GM19025 (cell line): ENCODE measurements around the gene OAF.

Experiments
- ATAC-seq: cut with Tn5 transposase; IDR thresholded peaks from one replicate; pipeline ENCODE4 v1.9.1; 2021; ENCODE audit warnings: mild to moderate bottlenecking, low read depth, moderate library complexity; ENCODE audit not compliant: unreplicated experiment

OAF gene

DNA sequence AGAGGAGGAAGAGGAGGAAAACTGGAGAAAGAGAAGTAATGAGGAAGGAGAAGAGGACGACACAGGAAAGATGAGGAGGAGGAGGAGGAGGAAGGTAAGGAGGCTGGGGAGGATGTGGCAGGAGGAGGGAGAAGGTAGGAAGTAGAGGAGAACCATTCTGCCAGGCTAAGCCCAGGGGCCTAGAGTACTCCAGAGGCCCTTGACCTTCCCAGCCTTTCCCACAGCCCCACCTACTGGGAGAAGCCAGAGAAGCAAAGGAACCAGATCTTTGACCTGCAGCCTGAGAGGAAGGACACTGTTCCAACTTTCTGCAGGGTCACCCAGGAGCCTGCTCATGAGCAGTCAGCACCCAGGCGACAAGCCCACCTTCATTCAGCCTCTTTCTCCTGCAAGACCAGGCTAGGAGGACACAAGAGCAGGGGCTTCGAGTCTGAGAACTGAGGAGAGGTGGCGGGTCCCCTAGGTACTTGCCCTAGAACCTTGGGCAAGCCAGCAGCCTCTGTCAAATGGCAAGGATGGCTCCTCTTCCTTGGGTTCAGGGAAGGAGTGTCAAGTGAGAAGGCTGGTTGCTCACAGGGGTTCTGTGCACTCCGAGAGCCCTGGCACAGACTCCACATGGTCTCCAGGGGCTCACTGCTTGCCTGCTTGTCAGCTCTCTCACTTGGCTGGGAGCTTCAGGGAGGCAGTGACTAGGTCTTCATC lies 27.9 kb upstream of the OAF start:
- ATAC-seq = no peak

- ATAC-seq = no peak
These were observed 27.1 kb upstream of the OAF start for GRCh38 chr11:120183701-120184141.

- no peak for ATAC-seq
These were observed 26.4 kb upstream of the OAF start for GRCh38 chr11:120184371-120184945.

DNA sequence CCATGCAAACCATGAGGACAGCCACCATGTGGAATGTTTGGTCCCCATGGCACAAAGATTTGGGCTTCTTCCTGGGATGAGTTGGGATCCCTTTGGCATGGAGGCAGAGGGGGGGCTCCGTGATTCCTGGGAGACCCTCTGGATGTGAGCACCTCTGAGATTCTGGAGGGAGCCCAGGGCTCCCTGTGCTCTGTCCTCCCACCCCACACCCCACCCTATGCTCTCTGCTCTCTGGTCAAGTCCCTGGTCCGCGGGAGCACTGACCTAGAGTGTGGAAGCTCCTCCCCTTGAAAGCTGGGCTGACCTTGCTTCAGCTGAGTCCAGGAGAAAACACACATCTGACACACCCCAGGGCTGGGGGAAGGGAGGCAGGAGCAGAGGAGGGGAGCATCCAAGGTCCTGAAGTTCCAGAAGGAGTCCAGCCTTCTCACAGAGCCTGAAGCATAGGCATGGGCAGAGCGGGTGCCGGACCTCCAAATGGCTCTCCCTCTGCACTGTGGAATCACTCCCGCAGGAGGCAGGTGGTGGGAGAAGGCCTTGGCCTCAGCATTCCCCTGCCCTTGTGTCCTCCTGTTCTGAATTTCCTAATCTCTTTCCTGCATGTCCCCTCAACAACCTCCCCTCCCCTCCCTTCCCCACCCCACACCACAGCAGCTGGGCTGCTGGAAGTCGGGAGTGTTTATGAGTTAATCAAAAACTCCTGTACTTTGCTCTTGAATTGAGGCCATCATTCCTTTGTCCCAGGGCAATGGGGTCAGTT lies 25.7 kb upstream of the OAF start:
- no peak for ATAC-seq

GRCh38 chr11:120185706-120186455 lies 25.0 kb upstream of the OAF start:
- no peak for ATAC-seq

GRCh38 chr11:120186456-120186773 lies 24.4 kb upstream of the OAF start:
- no peak for ATAC-seq

- ATAC-seq = peak; percentile 69
These were observed 23.8 kb upstream of the OAF start for GRCh38 chr11:120186774-120187591.

GRCh38 chr11:120188371-120188770 lies 22.5 kb upstream of the OAF start:
- no peak for ATAC-seq

DNA sequence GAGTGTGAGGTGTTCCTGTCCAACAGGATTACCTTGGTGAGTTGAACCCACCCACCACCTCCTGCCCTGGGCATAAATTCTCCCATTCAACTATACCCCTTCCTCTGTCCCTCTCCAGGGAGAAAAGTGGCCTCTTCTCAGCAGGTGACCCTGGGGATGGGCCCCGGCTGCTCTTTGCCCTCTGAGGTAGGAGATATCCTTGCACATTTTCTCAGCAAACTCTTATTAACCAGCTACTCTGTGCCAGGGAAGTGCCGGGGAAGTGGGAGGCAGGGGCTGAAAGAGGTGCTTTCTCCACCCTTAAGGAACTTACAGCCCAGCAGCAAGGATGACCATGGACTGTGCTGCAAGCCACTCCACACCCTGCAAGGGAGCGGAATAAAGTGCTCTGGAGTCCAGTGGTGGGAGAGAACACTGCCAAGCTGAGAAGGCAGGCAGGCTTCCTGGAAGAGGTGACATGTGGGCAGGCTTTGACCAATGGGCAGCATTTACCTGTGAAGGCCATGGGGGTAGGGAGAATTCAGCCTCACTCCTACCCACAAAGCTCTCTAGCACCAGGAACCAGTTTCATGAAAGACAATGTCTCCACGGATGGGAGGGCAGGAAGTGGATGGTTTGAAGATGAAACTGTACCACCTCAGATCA lies 21.9 kb upstream of the OAF start:
- no peak for ATAC-seq

DNA sequence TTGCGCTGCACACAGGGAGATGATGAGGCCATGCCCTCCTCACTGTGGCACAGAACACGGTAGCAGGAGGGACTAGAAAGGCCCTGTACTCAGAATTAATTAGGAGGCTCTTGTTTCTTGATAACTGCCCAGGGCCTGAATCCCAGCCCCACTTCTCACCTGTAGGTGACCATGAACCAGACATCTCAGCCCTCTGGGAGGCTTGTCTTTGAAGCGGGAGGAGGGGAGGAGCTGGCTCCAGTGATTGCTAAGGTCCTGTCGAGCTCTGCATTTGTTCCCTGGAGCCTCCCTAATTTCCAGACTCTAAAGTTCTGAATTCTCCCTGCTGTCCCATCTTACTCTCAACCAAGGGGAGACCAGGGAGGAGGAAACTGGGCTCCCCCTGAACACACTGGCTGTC lies 19.8 kb upstream of the OAF start:
- no peak for ATAC-seq

DNA sequence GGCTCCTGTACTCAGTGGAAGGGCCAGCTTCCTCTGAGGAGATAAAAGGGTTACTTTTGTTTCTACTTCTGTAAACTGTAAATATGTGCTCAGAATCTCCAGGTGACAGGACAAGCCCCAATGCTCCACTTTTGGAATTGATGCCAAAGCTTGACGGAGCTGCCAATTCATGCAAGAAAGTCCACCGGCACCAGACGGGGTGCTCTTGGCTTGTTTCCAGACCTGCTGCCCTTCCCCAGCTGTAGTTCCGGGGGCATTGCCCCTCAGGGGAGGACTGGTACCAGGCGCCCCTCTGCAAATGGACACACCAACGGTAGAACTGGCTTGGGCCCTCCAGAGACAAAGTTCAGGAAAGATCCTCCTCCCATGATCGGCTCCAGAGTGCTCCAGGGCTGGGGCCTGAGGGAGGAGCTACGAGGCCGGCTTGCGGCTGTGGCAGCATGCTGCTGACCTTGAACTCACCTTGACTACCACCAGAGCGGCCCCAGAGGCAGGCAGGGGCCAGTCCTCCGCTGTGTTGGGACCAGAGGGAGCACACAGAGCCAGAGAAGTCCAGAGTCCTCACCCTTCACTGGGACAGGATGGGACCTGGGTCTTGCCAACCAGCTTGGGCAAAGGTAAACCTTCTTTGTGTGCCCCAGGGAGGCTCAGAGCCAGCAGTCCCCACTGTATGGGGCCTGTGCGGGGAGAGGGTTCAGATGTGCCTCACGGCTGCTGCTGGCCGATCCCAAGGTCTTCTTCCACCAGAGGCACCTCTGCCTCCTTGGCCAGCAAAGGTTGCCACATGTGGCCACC lies 17.8 kb upstream of the OAF start:
- no peak for ATAC-seq

- ATAC-seq = no peak
These were observed 16.7 kb upstream of the OAF start for GRCh38 chr11:120194166-120194565.

DNA sequence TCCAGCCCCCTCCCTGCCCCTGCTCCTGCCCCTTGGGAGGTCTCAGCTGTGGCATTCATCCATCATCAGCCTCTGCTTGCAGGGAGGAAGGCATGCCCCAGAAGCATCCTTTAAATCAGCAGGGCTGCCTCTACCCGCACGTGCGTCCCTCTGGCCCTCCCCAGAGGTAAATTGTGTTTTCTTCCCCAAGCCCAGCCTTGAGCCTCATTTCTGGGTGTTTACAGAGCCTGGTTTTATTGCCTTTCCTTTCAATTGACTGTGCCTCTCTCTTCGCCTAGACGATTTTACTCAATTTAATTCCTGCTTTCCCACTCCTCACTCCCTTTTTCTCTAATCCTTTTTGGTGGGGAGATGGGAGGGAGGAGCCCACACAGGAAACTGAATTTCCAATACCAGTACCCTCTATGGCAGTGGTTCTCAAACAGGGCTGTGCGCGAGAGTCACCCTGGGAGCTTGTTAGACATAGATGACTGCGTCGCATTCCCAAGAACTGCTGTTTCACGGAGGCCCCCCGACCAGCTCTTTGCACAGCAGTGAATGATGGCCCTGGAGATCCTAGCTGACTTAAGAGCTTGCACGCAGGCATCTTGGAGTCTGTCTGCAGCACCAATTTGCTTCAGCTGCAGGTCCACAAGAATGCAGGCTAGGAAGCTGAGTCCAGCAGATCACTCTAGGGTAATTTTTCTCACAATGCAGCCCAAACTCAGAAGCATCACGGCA lies 15.1 kb upstream of the OAF start:
- ATAC-seq = no peak

DNA sequence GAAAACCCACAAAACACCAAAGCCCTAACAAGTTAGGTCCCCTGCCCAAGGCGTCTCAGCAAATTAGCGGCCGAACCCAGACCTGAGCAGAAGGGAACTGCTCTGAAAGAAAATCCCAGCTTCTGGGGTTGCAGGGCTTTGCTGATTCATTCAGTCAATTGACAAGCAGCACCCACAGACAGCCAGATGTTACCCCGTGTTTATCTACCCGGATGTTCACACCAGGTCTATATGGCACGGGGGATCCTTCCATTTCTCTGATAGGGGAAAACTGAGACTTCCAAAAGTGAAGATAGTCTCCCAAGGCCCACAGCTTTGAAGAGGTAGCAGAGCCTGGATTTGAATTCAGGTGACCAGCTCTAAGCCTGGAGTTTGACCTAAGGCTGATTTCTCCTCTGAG lies 14.0 kb upstream of the OAF start:
- ATAC-seq = no peak

DNA sequence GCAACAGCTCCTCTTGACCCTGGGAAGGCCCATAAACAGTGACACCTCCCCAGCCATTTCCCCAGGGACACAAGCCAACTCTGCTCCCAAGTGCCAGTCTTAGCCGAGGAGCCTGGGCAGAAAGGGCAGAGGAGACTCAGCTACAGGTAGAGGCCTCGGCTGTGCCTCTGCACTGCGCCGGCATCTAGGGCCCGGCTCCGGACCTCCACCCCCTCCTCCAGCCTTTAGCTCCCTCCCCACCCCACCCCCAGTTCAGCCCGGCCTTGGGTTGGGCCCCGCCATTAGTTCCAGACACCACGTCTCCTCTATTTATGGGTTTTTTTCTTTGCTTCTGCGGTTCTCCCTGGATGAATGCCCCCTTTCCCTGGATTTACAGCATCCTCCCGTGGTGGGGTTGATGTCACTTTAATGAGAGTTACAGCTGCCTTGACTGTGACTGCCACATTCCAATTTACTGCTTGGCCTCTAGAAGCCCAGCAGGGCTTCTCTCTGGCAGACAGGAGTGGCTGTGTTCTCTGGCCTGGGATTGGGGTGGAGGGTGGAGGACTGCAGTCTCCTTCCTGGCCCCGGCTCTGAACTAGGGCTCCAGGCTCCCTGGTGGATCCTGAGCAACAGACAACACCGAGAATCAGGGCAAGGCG lies 13.5 kb upstream of the OAF start:
- no peak for ATAC-seq

DNA sequence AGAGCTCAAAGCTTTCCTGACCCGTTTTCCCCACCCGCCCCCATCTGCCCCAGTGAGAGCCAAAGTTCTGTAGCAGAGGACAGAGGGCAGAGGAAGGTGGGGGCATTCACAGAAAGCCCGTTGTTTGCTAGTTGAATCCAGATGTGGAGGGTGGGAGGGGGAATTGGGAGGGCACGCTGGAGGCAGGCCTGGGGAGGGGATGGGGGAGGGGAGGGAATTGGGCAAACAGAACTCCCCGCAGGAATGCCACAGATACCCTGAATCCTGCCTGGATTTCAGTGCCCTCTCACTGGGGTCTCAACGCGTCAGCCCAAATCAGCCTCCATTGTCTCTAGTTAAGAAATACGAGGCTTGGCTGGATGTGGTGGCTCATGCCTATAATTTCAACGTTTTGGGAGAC lies 12.9 kb upstream of the OAF start:
- ATAC-seq = no peak

GRCh38 chr11:120198403-120198786 lies 12.4 kb upstream of the OAF start:
- ATAC-seq = no peak
